ENCODE measurements around the gene SOX8.
"Not testable (repeated sequence)": the region's sequence is repeated elsewhere in the genome, so short reads cannot be mapped to it uniquely, and the experiment has no call there.

SOX8 gene

DNA sequence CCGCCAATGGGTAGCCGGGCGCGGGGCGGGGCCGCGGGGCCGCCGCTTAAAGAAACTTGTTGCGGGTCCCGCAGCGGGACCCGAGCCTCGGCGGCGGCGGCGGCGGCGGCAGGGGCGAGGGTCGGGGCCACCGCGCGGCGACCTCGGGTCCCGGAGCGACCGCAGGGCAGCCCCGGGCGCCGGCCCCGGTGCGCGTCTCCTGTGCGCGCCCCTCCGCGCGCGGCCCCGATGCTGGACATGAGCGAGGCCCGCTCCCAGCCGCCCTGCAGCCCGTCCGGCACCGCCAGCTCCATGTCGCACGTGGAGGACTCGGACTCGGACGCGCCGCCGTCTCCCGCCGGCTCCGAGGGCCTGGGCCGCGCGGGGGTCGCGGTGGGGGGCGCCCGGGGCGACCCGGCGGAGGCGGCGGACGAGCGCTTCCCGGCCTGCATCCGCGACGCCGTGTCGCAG lies at the start of gene SOX8:
Gene SOX8 (plus strand): TSS at position 76 of the 450 bp plus-strand sequence. CDS start 153 bp downstream, at position 229.
- DNase-seq (ENCODE audit: extremely low read depth in 1 of 2, low read depth in 1 of 2), result no peak

DNA sequence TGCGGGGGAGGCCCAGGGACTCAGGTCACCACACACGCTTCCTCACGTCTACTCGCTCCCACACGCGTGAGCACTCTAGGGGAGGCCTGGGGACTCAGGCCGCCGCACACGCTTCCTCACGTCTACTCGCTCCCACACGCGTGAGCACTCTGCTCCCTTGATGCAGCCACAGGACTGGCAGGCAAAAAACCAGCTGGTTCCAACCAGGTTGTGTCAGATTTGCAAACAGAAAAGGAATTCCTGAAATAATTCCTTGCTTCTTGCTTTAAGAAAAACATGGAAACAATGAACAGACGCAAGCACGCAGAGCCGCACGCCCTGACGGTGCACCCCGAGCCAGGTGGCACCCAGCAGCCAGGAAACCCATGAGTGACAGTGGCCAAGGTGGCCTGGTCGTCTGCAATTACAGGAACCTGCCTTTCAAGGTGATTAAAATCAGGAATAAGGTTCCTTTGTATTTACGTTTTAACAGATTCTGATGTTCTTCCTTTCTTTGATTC lies 48.7 kb upstream of the SOX8 start:
- no peak for DNase-seq (ENCODE audit: extremely low read depth in 1 of 2, low read depth in 1 of 2)

DNA sequence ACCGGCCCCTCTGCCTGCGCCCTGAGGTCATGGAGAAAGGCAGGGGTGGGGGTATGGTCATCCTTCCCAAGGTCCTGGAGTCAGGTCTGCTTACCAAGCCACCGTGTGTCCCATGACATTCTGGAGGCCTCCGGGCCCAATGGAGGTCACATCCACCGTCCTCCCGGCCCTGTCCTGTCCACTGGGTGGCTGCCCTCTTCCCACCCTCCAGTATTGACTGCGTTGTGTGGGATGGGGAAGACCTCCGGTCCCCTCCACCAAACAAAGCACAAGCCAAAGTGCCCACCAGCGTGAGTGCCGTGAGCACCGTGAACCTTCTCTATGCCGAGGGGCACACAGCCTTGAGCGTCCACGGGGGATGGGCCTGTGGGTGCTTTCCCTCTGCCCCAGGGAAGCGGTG lies 48.0 kb upstream of the SOX8 start:
- DNase-seq (ENCODE audit: extremely low read depth in 1 of 2, low read depth in 1 of 2), result no peak

DNA sequence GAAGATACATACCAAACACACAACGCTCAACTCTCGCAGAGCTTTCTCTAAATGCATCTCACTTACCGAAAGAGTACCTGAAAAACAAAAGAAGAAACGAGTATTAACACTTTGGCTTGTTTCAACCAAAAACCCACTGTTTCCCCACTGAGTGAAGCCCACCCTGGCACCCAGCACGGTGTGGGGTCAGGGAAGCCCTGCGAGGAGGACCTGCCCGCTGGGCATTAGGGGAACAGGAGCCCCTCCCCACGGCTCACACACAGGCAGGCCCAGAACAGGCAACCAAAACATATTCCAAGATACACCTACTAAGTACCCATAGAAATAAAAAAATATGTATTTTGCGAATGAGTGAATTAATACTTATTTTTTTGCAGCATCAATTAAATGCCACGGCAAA lies 47.4 kb upstream of the SOX8 start:
- DNase-seq (ENCODE audit: extremely low read depth in 1 of 2, low read depth in 1 of 2), result no peak

DNA sequence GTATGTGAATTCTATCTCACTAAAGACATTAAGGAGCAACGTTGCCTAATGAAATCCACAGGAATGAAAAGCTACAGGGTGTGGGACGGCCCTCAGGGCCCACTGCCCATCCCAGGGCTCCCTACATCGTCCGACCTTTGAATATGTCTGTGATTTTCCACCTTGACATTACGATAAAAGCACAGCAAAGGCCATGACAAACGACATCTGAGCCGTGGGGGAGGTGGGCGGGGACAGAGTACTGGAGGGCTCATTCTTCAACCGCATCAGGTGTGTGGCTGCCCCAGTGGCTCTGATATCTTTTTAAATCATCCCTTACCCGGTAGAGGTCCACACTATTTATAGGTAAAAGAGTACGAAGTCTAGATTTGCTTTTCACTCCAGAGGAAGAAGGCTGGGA lies 45.9 kb upstream of the SOX8 start:
- DNase-seq (ENCODE audit: extremely low read depth in 1 of 2, low read depth in 1 of 2), result no peak

DNA sequence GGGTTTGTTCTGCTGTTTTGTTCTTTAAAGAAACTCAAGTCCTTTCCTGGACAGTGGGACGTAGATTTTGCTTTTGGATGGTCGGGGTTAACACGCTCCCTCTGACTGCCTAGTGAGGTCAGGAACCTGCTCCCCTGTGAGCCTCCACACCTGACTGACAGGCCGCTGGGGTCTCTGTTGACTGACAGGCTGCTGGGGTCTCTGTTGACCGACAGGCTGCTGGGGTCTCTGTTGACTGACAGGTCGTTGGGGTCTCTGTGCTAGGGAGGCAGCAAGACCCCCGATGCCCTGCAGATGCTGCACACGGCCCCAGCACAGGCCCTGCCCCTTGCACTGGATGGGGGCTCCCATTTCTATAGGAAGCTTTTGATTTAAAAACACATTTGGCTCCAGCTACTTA lies 44.3 kb upstream of the SOX8 start:
- no peak for DNase-seq (ENCODE audit: extremely low read depth in 1 of 2, low read depth in 1 of 2)

DNA sequence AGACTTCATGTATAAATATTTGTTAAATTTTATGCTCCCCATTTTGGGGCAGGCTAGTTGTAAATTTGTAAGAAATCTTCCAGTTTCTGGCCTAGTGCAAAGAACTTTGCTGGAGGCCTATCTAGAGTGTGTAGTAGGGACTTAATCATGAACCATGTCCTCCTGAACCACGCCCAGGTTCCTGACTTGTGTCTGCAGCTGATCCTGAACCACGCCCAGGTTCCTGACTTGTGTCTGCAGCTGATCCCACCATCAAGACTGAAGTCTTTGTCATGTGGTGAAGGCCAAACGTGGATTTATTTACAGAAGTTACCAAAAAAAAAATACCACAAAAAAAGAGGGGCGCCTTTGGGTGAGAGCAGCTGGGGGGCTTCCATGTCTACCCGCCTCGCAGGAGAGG lies 43.8 kb upstream of the SOX8 start:
- no peak for DNase-seq (ENCODE audit: extremely low read depth in 1 of 2, low read depth in 1 of 2)

DNA sequence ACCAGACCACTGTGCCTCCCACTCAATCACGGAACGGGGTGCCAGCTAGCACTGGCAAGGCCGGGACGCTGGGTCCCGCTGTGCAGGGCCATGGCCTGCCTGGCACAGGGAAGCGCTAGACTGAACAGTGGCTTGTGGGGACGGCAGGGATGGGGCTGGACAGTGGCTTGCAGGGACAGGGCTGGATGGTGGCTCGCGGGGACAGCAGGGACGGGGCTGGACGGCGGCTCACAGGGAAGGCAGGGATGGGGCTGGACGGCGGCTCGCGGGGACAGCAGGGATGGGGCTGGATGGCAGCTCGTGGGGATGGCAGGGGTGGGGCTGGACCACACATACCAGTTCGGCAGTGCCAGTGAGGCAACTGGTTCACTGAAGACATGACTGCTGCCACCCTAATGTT lies 43.4 kb upstream of the SOX8 start:
- no peak for DNase-seq (ENCODE audit: extremely low read depth in 1 of 2, low read depth in 1 of 2)

DNA sequence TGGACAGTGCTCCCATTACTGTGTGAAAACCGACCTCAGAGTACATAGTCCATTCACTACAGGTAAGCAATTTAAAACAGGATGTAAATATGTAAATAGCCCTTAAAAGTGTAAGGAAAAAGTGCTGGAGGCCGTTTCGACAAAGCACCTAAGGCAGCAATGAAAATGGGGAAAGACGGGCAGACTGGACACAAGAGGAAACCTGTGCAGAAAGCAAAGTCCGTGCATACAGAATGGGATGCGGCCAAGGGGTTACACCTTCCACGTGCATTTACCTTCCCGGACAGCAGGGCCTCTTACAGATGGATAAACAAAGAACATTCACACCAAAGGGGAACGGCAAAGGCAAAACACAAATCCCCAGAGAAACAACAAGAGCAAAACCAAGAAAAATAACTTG lies 42.8 kb upstream of the SOX8 start:
- DNase-seq (ENCODE audit: extremely low read depth in 1 of 2, low read depth in 1 of 2), result no peak

DNA sequence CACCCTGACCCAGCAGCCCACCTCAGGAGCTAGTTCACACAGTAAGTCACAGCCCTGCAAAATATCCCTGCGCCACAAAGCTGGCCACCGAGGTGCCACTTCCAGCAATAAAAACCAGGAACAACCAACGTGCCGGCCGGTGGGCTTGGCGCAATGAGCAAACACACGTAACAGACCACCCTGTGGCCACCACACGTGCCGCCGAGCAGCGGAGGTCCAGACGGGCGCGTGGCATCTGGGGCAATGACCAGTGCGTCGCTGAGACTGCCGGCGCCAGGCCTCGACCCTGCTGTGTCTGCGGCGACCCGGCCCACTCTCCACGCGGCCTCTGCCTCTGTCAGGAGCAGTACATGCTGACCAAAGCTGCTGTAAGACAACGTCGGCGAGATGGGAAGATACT lies 42.3 kb upstream of the SOX8 start:
- no peak for DNase-seq (ENCODE audit: extremely low read depth in 1 of 2, low read depth in 1 of 2)

DNA sequence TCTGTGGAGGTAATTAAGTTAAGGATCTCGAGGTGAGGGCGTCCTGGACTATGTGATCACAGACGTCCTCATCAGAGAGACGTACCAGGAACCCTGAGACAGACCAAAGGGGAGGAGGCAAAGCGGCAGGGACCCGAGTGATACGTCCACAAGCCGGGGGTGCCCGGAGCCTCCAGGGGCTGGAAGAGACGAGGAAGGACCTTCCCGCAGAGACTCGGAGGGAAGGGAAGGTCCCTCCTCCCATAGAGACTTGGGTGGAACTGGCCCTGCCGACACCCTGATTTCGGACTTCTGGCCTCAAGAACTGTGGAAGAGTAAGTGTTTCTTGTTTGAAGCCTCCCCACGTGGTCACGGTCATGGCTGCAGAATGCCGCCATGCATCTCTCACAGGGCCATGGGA lies 41.6 kb upstream of the SOX8 start:
- no peak for DNase-seq (ENCODE audit: extremely low read depth in 1 of 2, low read depth in 1 of 2)

DNA sequence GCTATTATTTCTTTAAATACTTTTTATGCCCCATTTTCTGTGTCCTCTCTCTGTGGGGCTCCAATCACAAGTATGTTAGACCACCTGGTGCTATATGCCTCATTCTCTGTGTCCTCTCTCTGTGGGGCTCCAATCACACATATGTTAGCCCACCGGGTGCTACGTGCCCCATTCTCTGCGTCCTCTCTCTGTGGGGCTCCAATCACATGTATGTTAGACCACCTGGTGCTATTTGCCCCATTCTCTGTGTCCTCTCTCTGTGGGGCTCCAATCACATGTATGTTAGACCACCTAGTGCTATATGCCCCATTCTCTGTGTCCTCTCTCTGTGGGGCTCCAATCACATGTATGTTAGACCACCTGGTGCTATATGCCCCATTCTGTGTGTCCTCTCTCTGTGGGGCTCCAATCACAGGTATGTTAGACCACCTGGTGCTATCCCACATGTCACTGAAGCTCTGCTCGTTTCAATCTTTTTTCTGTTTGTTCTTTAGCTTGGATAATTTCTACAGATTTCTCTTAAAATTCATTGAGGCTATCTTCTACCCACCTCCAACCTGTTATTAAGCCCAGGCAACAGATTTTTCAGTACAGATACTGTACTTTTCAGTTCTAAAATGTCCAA lies 39.0 kb upstream of the SOX8 start:
- DNase-seq (ENCODE audit: extremely low read depth in 1 of 2, low read depth in 1 of 2), result no peak

DNA sequence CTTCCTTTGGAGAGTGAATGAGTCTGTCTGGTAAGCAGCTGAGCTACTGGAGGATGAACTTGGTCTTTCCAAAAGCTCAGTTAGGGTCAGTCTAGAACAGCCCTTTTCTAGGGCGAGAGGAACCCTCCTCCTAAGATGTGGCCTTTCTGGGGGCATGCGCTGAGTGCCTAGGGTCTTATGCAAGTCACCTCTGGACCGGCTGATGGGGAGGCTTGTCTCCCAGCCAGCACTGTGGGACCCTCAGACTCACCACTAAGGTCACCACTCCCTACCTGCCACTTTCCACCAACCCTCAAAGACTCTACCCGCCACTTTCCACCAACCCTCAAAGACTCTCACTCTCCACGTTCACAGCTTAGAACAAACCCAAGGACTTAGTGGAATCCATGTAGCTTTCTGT lies 37.6 kb upstream of the SOX8 start:
- no peak for DNase-seq (ENCODE audit: extremely low read depth in 1 of 2, low read depth in 1 of 2)

DNA sequence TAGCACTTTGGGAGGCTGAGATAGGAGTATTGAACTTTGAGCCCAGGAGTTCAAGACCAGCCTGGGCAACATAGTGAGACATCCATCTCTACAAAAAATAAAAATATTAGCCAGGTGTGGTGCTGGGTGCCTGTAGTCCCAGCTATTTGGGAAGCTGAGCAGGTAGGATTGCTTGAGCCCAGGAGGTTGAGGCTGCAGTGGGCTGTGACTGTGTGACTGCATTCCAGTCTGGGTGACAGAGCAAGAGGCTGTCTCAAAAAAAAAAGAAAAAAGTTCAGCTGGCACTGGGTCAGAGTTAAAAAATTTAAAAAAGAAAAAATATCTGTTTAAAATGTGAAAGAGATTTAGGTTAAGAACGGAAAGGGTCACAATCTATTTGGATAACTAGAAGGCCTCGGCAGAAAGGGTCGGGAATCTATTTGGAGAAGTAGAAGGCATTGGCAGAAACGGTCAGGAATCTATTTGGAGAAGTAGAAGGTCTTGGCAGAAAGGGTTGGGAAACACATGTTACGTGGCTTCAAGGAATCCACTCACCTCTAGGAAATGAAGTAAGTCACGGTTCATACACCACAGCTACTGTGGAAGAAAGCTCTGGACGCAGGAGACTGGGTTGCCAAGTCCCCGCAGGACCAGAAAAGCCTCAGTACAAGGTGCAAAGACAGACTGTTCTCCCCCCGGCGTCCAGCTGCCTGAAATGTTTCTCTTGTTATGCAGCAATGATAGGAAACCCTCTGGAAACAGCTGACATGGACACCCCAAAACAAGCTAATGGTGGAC lies 36.1 kb upstream of the SOX8 start:
- DNase-seq (ENCODE audit: extremely low read depth in 1 of 2, low read depth in 1 of 2), result no peak

DNA sequence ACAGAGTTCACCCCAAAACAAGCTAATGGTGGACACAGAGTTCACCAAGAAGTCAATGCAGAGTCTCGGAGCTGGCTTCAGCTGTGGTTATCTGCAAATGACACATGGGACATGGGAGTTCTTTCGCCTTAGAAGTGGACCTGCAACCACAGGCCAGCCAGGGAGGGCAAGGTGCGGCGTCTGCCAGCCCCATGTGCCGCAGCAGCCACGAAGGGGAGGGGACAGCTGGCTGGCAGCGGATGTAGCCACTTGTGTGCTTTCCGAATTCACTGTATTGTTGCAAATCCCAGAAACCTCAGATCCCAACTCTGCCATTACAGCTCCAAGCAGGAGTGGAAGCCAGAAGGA lies 35.5 kb upstream of the SOX8 start:
- DNase-seq (ENCODE audit: extremely low read depth in 1 of 2, low read depth in 1 of 2), result no peak

DNA sequence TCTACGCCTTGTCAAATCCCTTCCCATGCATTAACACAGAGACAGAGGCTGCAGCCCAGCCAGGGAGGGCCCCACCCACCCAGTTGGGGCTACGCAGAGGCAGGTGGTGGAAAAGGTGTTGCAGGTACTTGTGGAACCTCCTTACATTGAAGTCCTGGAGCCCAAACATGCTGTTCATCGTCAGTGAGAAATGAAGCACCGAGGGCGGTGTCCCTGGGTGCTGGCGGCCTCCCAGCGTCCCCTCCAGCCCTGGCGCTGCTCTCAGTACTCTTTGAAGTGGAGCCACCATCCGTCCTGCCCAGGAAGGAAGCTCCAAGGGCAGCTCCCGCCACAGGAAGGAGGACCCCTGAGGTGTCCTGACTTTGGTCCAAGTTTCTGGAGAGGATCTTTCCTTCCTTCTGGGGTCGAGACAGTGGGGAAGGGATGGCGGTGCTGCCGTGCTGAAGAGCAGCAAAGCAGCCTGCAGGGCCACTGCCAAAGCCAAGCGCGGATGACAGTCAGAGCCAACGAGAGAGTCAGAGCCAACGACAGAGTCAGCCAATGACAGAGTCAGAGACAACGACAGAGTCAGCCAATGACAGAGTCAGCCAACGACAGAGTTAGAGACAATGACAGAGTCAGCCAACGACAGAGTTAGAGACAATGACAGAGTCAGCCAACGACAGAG lies 34.2 kb upstream of the SOX8 start:
- no peak for DNase-seq (ENCODE audit: extremely low read depth in 1 of 2, low read depth in 1 of 2)

DNA sequence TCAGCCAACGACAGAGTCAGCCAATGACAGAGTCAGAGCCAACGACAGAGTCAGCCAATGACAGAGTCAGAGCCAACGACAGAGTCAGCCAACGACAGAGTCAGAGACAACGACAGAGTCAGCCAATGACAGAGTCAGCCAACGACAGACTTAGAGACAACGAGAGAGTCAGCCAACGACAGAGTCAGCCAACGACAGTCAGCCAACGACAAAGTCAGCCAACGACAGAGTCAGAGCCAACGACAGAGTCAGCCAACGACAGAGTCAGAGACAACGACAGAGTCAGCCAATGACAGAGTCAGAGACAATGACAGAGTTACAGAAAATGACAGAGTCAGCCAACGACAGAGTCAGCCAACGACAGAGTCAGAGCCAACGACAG lies 33.7 kb upstream of the SOX8 start:
- not testable (repeated sequence) for DNase-seq (ENCODE audit: extremely low read depth in 1 of 2, low read depth in 1 of 2)

DNA sequence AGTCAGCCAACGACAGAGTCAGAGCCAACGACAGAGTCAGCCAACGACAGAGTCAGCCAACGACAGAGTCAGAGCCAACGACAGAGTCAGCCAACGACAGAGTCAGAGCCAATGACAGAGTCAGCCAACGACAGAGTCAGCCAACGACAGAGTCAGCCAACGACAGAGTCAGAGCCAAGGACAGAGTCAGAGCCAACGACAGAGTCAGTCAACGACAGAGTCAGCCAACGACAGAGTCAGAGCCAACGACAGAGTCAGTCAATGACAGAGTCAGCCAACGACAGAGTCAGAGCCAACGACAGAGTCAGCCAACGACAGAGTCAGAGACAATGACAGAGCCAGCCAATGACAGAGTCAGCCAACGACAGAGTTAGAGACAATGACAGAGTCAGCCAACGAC lies 32.8 kb upstream of the SOX8 start:
- not testable (repeated sequence) for DNase-seq (ENCODE audit: extremely low read depth in 1 of 2, low read depth in 1 of 2)

DNA sequence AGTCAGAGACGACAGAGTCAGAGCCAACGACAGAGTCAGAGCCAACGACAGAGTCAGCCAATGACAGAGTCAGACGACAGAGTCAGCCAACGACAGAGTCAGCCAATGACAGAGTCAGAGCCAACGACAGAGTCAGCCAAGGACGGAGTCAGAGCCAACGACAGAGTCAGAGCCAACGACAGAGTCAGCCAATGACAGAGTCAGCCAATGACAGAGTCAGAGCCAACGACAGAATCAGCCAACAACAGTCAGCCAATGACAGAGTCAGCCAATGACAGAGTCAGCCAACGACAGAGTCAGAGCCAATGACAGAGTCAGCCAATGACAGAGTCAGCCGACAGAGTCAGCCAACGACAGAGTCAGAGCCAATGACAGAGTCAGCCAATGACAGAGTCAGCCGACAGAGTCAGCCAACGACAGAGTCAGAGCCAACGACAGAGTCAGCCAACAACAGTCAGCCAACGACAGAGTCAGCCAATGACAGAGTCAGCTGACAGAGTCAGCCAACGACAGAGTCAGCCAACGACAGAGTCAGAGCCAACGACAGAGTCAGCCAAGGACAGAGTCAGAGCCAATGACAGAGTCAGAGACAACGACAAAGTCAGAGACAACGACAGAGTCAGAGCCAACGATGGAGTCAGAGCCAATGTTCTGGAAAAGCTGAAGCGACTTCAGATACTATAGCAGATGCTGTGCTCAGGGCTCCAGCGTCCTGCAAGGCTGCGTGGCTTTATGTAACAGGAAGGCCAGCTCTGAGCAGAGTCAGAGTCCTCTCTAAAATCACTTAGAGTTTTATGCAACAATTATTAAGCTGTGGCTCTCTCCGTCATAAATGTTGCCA lies 30.6 kb upstream of the SOX8 start:
- DNase-seq (ENCODE audit: extremely low read depth in 1 of 2, low read depth in 1 of 2), result not testable (repeated sequence)

DNA sequence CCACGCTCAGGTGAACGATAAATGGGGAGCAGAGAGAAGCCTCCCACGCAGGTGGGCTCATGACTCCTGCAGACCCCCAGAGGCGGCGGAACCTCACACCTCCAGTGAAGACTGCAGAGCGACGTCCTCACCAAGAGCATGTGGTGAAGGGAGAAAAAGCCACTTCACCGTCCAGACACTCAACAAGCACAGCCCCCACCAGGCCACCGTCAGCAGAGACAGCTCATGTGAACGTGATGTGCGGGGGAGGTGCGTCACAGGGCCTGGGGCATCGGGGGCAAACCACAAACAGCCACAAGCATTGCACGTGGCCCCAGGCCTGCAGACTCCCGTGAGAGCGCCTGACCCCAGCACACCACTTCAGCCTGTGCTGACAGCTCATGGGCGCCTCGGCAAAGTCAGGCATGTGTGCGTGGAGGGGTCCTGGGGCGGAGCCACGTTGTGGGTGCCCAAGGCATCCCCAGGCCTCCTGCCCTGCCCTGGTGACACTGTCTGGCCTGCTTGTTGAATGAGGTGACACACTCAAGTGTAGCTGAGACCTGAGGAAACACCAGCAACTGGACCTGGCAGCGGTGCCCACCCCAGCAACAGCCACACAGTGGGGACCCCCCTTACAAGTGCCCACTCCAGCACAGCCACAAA lies 29.8 kb upstream of the SOX8 start:
- DNase-seq (ENCODE audit: extremely low read depth in 1 of 2, low read depth in 1 of 2), result no peak

DNA sequence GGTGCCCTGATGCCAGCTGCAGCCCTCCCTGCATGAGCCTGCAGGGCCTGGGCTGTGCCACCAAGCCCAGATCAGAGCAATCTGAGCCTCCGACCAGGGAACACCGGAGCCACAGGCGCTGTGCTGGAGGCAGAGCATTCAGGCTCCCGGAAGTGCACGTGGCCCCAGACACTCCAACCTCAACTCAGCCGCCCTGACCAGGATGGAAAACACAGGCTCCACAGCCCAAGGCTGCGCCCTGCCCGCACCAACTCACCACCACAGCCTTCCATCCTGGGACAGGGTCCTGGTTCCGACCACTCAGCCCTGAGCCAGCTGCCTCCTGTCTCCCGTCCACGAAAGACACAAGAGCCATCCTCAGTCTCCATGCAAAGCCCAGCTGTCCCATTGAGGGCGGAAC lies 29.2 kb upstream of the SOX8 start:
- no peak for DNase-seq (ENCODE audit: extremely low read depth in 1 of 2, low read depth in 1 of 2)
